ENCODE results near the gene NDUFS6.

Gene NDUFS6

GRCh38 chr5:1818784-1819183 is 17.6 kb downstream of the NDUFS6 start:
- DNase-seq: no peak

- no peak for DNase-seq
These were observed 18.3 kb downstream of the NDUFS6 start for GRCh38 chr5:1819458-1819857.

- no peak for DNase-seq
These were observed 19.2 kb downstream of the NDUFS6 start for GRCh38 chr5:1820381-1820780.

- no peak for DNase-seq
These were observed 19.7 kb downstream of the NDUFS6 start for GRCh38 chr5:1820926-1821325.

- DNase-seq: no peak
These were observed 20.7 kb downstream of the NDUFS6 start for GRCh38 chr5:1821862-1822261.

- DNase-seq: no peak
These were observed 22.3 kb downstream of the NDUFS6 start for GRCh38 chr5:1823381-1824034.

- no peak for DNase-seq
These were observed 23.1 kb downstream of the NDUFS6 start for GRCh38 chr5:1824109-1824821.

- DNase-seq: no peak
These were observed 24.0 kb downstream of the NDUFS6 start for GRCh38 chr5:1824903-1825841.

GRCh38 chr5:1826235-1826980 is 25.2 kb downstream of the NDUFS6 start:
- DNase-seq: no peak

GRCh38 chr5:1827025-1827885 is 26.0 kb downstream of the NDUFS6 start:
- DNase-seq: no peak

- DNase-seq: no peak
These were observed 26.7 kb downstream of the NDUFS6 start for GRCh38 chr5:1827886-1828397.

GRCh38 chr5:1830571-1831228 is 29.5 kb downstream of the NDUFS6 start:
- no peak for DNase-seq

- no peak for DNase-seq
These were observed 30.1 kb downstream of the NDUFS6 start for GRCh38 chr5:1831257-1831656.

- DNase-seq: no peak
These were observed 30.6 kb downstream of the NDUFS6 start for GRCh38 chr5:1831677-1832313.

- DNase-seq: no peak
These were observed 31.5 kb downstream of the NDUFS6 start for GRCh38 chr5:1832511-1833250.

- no peak for DNase-seq
These were observed 32.2 kb downstream of the NDUFS6 start for GRCh38 chr5:1833264-1834021.

- DNase-seq: no peak
These were observed 32.9 kb downstream of the NDUFS6 start for GRCh38 chr5:1834022-1834551.

GRCh38 chr5:1834721-1835429 is 33.7 kb downstream of the NDUFS6 start:
- no peak for DNase-seq
